ENCODE results near the gene KRT12. TPM values are rescaled to one million over a fixed set of nuclear protein-coding genes. Genes with fewer than 3 reads are reported as not detected.

The KRT12 gene
- polyA plus RNA-seq, 1 of the 3 experiments (the other 2 are of a cell fraction): not detected

GRCh38 chr17:40870136-40870535 lies 3.1 kb upstream of the KRT12 start (continued):
- TF ChIP-seq SIN3A (IDR thresholded peaks at IDR 0.05; ENCODE audit: borderline replicate concordance, low read depth, low read length): no peak
- no peak for TF ChIP-seq TAF1 (IDR thresholded peaks at IDR 0.05; ENCODE audit: borderline replicate concordance, low read depth, low read length)
- no peak for TF ChIP-seq RFX5 (IDR thresholded peaks at IDR 0.05; ENCODE audit: low read length)

- Histone ChIP-seq H3K36me3 (replicated peaks in 1 of 2; ENCODE audit: control insufficient read depth in 1 of 2, insufficient read depth in 2 of 2, low read length in 1 of 2) (no peaks in the 10 kb centered on the region), H3K4me2 (no peak overlapping the region), H3K27me3 (ENCODE audit: insufficient read depth) (peaks cover 16% of the 10 kb centered on the region; the same call in 1 of the 2 replicates), H3K27ac (ENCODE audit: low read depth in 2 of 2, low read length in 1 of 2) (no peak overlapping the region), H3F3A (replicated peaks; ENCODE audit: insufficient read depth) (no peaks in the 10 kb centered on the region), H3K9me2 (no peaks in the 10 kb centered on the region), H3K9me3 (no peaks in the 10 kb centered on the region), H3K4me3 (ENCODE audit: low read depth in 2 of 2, low read length in 1 of 2) (no peak overlapping the region), H2AFZ (ENCODE audit: low read depth) (no peak overlapping the region), H4K20me1 (ENCODE audit: insufficient read depth) (no peaks in the 10 kb centered on the region), H3K4me1 (ENCODE audit: control insufficient read depth in 1 of 2, insufficient read depth in 2 of 2, low read depth in 1 of 2, low read length in 1 of 2) (no peaks in the 10 kb centered on the region), H3K79me2 (ENCODE audit: insufficient read depth) (no peaks in the 10 kb centered on the region), H3K9ac (no peak overlapping the region)
- TF ChIP-seq GABPA (IDR thresholded peaks at IDR 0.05; ENCODE audit: low read depth): no peak
- TF ChIP-seq CTCF (IDR thresholded peaks at IDR 0.05): no peak
- TF ChIP-seq USF2 (IDR thresholded peaks at IDR 0.05; ENCODE audit: borderline replicate concordance, low read depth, low read length): no peak
- TF ChIP-seq ELF1 (IDR thresholded peaks at IDR 0.05): no peak
- TF ChIP-seq TCF12 (IDR thresholded peaks at IDR 0.05): no peak
- no peak for TF ChIP-seq USF1 (IDR thresholded peaks at IDR 0.05; ENCODE audit: borderline replicate concordance, low read depth)
- TF ChIP-seq IRF3 (IDR thresholded peaks at IDR 0.05; ENCODE audit: low read depth, low read length): no peak
- no peak for TF ChIP-seq POLR2AphosphoS5 (IDR thresholded peaks at IDR 0.05; ENCODE audit: low read depth, low read length)
- no peak for TF ChIP-seq RAD21 (IDR thresholded peaks at IDR 0.05; ENCODE audit: low read length)
- TF ChIP-seq FOSL2 (IDR thresholded peaks at IDR 0.05; ENCODE audit: borderline replicate concordance, low read depth): no peak
- no peak for TF ChIP-seq RCOR1 (IDR thresholded peaks at IDR 0.05; ENCODE audit: low read length)
- no peak for TF ChIP-seq YY1 (IDR thresholded peaks at IDR 0.05; ENCODE audit: low read depth)
- TF ChIP-seq EP300 (IDR thresholded peaks at IDR 0.05; ENCODE audit: borderline replicate concordance in 1 of 2, low read depth in 1 of 2, low read length in 1 of 2): no peak
- TF ChIP-seq RXRA (IDR thresholded peaks at IDR 0.05; ENCODE audit: borderline replicate concordance, low read depth): no peak
- no peak for TF ChIP-seq NRF1 (IDR thresholded peaks at IDR 0.05; ENCODE audit: low read depth, low read length)
- no peak for TF ChIP-seq EZH2phosphoT487 (IDR thresholded peaks at IDR 0.05; ENCODE audit: borderline replicate concordance, low read depth)
- no peak for TF ChIP-seq FOXM1 (IDR thresholded peaks at IDR 0.05; ENCODE audit: low read depth)
- TF ChIP-seq CHD2 (IDR thresholded peaks at IDR 0.05; ENCODE audit: low read length, partially characterized antibody): no peak
- POLR2A ChIA-PET: no interaction called here
- no peak for DNase-seq
- CTCF ChIA-PET: no interaction called here
- 47% methylated on average over 14 of the region's 14 CpGs for WGBS (ENCODE audit: low lambda C conversion rate)
Observed at GRCh38 chr17:40864661-40865390, 2.2 kb downstream of the KRT12 start.

Data from SK-N-SH (cell line).